GM18507 (cell line): ENCODE results near the gene MAGEB17.
A peak's percentile ranks its signal among the peaks of the same experiment; 100 is the strongest.
"Not testable (repeated sequence)": the region's sequence is repeated elsewhere in the genome, so short reads cannot be mapped to it uniquely, and the experiment has no call there.

ENCODE experiments used
- DNase-seq: peaks from one replicate; pipeline ENCODE4 v3.0.0; 2011; ENCODE audit warnings: low read depth; ENCODE audit not compliant: insufficient read length; ENCODE audit errors: extremely low spot score
- FAIRE-seq: peaks from 2 replicates; lab custom pipeline; 2011; peaks lifted over from hg19 to GRCh38; lab: Jason Lieb, UNC

MAGEB17 gene

GRCh38 chrX:16167181-16167580 is at the start of gene MAGEB17:
Gene MAGEB17, plus strand, starts transcription at chrX:16167481. Its CDS starts 2,902 bp downstream, at chrX:16170383.
- FAIRE-seq (no peak), DNase-seq (no peak)

GRCh38 chrX:16119353-16120220 is 47.7 kb upstream of the MAGEB17 start:
- peak; percentile 99 for FAIRE-seq

GRCh38 chrX:16120431-16120830 is 46.9 kb upstream of the MAGEB17 start:
- peak; percentile 5 for FAIRE-seq
- DNase-seq, result no peak

More at GRCh38 chrX:16119353-16120220, 47.7 kb upstream of the MAGEB17 start:
- DNase-seq, result peak; percentile 4

- FAIRE-seq, result peak; percentile 99
Observed at GRCh38 chrX:16123222-16123786, 44.0 kb upstream of the MAGEB17 start, which contains the start of gene GRPR. Gene GRPR, plus strand, starts transcription at chrX:16123565. Its CDS starts 389 bp downstream, at chrX:16123954.

DNA sequence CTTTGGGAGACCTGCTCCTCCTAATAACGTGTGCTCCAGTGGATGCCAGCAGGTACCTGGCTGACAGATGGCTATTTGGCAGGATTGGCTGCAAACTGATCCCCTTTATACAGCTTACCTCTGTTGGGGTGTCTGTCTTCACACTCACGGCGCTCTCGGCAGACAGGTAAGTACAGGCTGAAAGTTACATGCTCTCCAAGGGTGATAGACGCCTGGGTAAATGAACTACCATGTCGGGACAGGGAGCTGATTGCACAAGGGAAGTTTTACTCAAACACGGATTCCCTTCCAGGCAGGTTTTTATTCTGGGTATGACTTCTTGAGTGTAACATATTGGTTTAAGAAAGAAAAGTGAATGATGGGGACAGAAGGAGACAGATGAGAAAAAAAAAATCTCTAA is 43.1 kb upstream of the MAGEB17 start:
- no peak for DNase-seq
- FAIRE-seq, result no peak

More at GRCh38 chrX:16123222-16123786, 44.0 kb upstream of the MAGEB17 start, which contains the start of gene GRPR:
- DNase-seq, result no peak

DNA sequence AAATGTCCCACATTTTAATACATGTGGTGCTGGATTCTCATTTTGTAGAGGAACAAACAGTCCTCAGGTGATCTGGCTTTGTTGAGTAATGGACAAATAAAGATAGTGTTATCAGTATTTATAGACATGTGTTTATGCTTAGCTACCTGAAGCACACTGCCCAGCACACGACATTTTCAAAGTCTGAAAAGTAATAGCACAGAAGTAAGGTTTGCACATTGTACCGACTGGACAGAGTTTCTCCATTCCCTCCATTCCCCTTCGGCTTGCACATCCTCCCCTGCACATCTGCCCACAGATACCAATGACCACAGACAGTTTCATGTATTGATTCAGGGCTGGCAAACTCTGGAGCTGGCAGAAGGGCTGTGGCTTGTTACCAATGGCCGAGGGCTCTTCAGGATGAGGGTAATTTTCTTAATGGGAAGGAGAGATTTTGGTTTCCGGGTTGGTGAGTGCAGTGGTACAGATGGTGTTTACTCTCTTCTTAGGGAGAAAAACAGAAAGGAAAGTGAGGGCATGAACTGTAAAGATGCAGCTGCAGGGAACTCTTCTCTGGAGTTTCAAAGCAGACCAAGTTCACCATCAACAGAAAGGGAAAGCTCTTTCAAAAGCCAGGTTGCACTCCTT is 41.6 kb upstream of the MAGEB17 start:
- peak; percentile 77 for FAIRE-seq
- no peak for DNase-seq

- peak; percentile 39 for FAIRE-seq
- DNase-seq, result no peak
Observed at GRCh38 chrX:16130707-16131106, 36.6 kb upstream of the MAGEB17 start.

DNA sequence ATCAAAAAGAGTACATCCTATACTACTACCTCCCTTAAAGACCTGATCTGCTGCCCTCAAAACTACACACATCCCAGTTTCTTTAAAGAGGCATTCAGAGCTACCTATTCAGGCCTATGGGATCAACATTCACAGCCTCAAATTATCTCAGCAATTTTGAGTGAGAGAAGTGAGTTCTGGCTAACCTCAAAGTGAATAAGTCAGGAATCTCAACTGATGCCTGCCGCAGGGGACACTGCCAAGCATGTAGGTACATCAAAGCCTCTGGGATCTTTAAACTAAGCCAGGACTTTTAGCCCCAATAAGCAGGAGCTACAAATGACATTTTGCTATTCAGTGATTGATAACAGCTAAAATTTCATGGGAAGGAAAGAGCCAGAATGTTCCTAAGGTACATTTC is 32.3 kb upstream of the MAGEB17 start:
- no peak for DNase-seq

DNA sequence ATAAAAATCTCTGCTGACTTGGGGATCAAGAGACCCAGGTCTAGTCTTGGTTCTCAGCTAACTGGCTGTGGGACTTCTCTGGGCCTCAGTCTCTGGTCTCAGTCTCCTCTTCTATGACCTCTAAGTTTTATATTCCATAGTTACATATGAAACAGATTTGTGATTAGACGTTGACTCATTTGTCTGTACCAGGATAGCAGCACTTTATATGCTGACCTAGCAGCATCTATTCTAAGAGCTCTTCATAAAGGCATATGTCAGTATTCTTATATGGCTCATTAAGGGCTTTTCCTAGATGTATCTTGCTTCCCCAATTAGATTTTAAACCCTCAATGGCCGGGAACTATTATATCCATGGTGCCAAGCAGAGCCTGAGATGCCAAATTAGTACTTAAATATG is 31.2 kb upstream of the MAGEB17 start:
- DNase-seq (no peak), FAIRE-seq (no peak)

More for the DNA sequence above, 32.3 kb upstream of the MAGEB17 start:
- FAIRE-seq, result peak; percentile 52

DNA sequence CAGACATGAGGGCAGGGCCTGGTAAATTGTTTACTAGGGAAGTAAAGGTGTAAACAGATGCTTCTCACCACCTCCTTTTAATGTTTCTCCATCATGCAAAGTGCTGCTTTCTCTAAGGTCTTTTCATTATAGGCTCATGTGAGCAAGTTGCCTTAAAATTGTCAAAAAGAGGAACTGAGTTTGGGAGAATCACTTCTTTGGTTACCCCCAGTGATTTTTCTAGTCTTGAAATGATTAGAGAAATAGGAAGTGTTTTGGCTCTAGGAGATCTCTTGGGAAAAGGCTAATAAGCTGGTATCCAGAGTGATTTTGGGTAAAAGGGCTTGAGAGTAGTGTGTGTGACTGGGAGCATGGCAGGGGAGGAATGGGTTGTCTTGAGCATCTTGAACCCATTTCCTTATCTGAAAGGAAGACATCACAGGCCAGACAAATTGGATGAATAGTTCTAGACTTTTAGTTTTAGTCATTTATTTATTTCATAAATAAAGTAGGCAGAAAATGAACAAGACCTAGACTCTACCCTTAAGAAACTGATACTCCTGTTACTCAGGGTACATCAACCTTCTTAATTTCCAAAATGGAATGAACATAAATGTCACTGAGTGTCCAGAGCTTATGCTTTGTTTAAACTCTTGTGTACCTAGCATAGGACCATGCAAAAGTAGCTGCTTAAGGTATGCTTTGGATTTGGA is 29.7 kb upstream of the MAGEB17 start:
- FAIRE-seq, result peak; percentile 91

GRCh38 chrX:16138108-16138427 is 29.2 kb upstream of the MAGEB17 start:
- FAIRE-seq (no peak), DNase-seq (no peak)

More for the DNA sequence above, 29.7 kb upstream of the MAGEB17 start:
- no peak for DNase-seq

- no peak for DNase-seq
- FAIRE-seq, result no peak
Observed at GRCh38 chrX:16140448-16140847, 26.8 kb upstream of the MAGEB17 start.

DNA sequence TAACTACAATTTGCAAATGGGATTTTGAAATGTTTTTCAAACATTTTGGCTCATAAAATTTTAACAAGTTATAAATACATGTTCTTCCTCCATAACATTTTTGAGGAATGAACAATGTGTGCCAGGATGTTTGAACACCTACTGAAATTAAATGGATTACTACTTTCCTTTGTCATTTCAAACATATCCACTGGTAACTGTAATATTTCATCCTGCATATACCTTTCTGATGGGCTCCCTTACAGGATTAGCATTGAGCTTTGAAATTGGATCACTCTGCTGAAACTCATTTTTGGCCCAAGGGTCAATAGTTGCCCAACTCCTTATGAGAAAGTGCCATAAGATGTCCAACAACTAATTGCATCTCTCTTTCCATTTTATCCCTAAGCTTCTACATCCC is 26.3 kb upstream of the MAGEB17 start:
- FAIRE-seq (no peak), DNase-seq (no peak)

DNA sequence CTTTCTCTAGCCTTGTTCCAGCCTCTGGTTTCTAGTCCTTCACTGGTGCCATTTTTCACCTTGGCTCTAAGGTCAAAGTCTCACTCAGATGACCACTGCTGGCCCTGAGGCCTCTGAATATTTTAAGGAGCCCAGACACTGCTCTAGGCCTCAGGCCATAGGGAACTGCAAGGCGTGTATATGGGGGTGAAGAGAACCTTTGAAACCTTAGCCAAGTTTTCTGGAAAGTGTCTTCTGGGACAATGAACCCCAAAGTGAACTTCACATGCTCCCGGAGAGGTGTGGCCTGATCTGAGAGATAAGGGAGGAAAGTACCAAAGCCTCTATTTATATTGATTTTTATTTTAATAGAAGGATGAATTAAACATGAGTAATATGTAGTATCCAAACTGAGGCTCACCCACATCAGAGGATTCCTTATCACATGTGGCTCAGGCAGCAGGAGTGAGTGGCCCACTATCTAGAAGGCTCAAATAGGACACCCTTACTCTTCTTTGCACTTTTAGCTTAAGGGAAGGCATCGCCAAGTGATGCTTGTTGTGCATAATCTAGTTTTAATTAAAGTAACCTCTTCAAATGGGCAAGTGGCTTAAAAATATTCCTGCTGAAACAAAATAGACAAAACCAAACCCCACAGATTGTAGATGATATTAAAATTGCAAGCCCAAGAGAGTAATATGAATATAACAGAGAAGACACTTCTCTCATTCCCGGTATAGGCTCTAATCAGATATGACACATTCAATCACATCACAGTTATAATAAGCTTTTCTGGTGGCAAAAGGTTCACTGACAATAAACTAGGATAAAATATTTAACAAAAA is 25.6 kb upstream of the MAGEB17 start:
- DNase-seq (no peak), FAIRE-seq (peak; percentile 33)

DNA sequence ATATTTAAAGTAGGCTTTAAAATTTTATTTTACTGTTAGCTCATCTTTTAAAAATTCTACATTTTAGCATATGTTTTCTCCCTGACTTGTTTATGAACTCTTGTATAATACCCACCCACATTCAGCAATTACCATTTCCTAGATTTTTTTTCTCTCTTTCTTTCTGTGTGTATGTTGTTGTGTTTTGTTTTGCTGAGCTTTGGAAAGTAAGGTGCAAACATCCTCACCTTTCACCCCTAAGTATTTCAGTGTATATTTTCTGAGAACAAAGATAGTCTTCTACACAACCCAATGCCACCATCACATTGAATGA is 25.1 kb upstream of the MAGEB17 start:
- FAIRE-seq, result no peak
- no peak for DNase-seq

DNA sequence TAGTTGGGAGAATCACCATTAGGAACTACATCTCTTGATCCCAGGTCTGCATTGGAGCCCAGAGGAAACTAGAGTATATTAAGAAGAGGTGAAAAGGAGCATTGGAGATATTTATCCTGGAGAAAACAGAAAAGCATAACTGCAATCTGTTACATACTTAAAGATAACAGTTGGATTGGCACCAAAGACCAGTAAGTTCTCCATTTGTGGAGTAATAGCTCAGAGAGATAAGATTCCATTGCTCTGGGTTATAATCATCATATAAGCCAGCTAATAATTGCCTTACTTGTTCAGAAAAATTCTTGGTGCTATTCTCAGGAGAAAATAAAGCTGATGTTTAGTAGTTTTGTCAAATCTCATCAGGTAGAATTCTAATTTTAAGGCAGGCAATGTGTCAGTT is 23.3 kb upstream of the MAGEB17 start:
- no peak for FAIRE-seq
- no peak for DNase-seq

GRCh38 chrX:16144420-16144819 is 22.9 kb upstream of the MAGEB17 start:
- FAIRE-seq (no peak), DNase-seq (no peak)

GRCh38 chrX:16145093-16145492 is 22.2 kb upstream of the MAGEB17 start:
- not testable (repeated sequence) for DNase-seq, FAIRE-seq

- no peak for DNase-seq
- no peak for FAIRE-seq
Observed at GRCh38 chrX:16145656-16146055, 21.6 kb upstream of the MAGEB17 start.
